ENCODE measurements around the gene ACADS. TPM values are rescaled to one million over a fixed set of nuclear protein-coding genes. Genes with fewer than 3 reads are reported as not detected.

Gene ACADS
- total and polyA plus RNA-seq, 8 donors: 15.2 to 59.2 (median 20.9) TPM

GRCh38 chr12:120748242-120748641 is 22.6 kb downstream of the ACADS start:
- FAIRE-seq: no peak
- Histone ChIP-seq H3K4me3 (no peak overlapping the region), H3K27me3 (no peaks in the 10 kb centered on the region), H3K4me1 (no peaks in the 10 kb centered on the region), H3K27ac (no peak overlapping the region), H3K36me3 (no peaks in the 10 kb centered on the region), H3K9me3 (no peaks in the 10 kb centered on the region)
- TF ChIP-seq, protein P1, sequence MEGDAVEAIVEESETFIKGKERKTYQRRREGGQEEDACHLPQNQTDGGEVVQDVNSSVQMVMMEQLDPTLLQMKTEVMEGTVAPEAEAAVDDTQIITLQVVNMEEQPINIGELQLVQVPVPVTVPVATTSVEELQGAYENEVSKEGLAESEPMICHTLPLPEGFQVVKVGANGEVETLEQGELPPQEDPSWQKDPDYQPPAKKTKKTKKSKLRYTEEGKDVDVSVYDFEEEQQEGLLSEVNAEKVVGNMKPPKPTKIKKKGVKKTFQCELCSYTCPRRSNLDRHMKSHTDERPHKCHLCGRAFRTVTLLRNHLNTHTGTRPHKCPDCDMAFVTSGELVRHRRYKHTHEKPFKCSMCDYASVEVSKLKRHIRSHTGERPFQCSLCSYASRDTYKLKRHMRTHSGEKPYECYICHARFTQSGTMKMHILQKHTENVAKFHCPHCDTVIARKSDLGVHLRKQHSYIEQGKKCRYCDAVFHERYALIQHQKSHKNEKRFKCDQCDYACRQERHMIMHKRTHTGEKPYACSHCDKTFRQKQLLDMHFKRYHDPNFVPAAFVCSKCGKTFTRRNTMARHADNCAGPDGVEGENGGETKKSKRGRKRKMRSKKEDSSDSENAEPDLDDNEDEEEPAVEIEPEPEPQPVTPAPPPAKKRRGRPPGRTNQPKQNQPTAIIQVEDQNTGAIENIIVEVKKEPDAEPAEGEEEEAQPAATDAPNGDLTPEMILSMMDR (IDR thresholded peaks at IDR 0.05): no peak
- intact Hi-C loops (cut with DNase I): no loop called here
- ATAC-seq: no peak
- WGBS, 2 donors: 86 to 91% methylated on average over 7 of the region's 7 CpGs
- no peak for DNase-seq

GRCh38 chr12:120749256-120749655 is 23.6 kb downstream of the ACADS start:
- H3K36me3 ChIP-seq: no peaks in the 10 kb centered on the region
- H3K4me1 ChIP-seq: no peaks in the 10 kb centered on the region
- FAIRE-seq (no peak), ATAC-seq (no peak), DNase-seq (no peak)
- no peaks in the 10 kb centered on the region for H3K27me3 ChIP-seq
- 75% methylated on average over 5 of the region's 5 CpGs for WGBS, 2 donors
- TF ChIP-seq, protein P1 (IDR thresholded peaks at IDR 0.05): no peak
- intact Hi-C loops (cut with DNase I): no loop called here
- H3K27ac ChIP-seq: no peak overlapping the region
- no peaks in the 10 kb centered on the region for H3K9me3 ChIP-seq
- H3K4me3 ChIP-seq: no peak overlapping the region

- Histone ChIP-seq H3K9me3 (no peaks in the 10 kb centered on the region), H3K4me3 (no peak overlapping the region), H3K4me1 (no peaks in the 10 kb centered on the region), H3K27me3 (no peaks in the 10 kb centered on the region), H3K36me3 (no peaks in the 10 kb centered on the region), H3K27ac (no peak overlapping the region)
- intact Hi-C loops (cut with DNase I): no loop called here
- no peak for FAIRE-seq
- TF ChIP-seq, protein P1 (IDR thresholded peaks at IDR 0.05): no peak
- 96 to 100% methylated on average over 5 of the region's 5 CpGs for WGBS, 2 donors
- DNase-seq: no peak
- ATAC-seq: no peak
These were observed 25.2 kb downstream of the ACADS start for GRCh38 chr12:120750806-120751205.

GRCh38 chr12:120751389-120751788 is 25.8 kb downstream of the ACADS start:
- intact Hi-C loops (cut with DNase I): no loop called here

GRCh38 chr12:120754792-120755191 is 29.2 kb downstream of the ACADS start:
- TF ChIP-seq, protein P1 (IDR thresholded peaks at IDR 0.05): no peak
- intact Hi-C loops (cut with DNase I): no loop called here
- FAIRE-seq: no peak
- Histone ChIP-seq H3K27me3 (no peaks in the 10 kb centered on the region), H3K27ac (no peak overlapping the region), H3K9me3 (no peaks in the 10 kb centered on the region), H3K36me3 (no peaks in the 10 kb centered on the region), H3K4me3 (no peak overlapping the region), H3K4me1 (no peaks in the 10 kb centered on the region)
- DNase-seq: no peak
- no peak for ATAC-seq

More at GRCh38 chr12:120751389-120751788, 25.8 kb downstream of the ACADS start:
- no peak for ATAC-seq
- DNase-seq: no peak
- H3K27ac ChIP-seq: no peak overlapping the region
- H3K4me3 ChIP-seq: no peak overlapping the region
- no peak for FAIRE-seq
- 96% methylated on average over 9 of the region's 9 CpGs for WGBS, 2 donors
- no peaks in the 10 kb centered on the region for H3K36me3 ChIP-seq
- H3K9me3 ChIP-seq: no peaks in the 10 kb centered on the region
- H3K27me3 ChIP-seq: no peaks in the 10 kb centered on the region
- TF ChIP-seq, protein P1 (IDR thresholded peaks at IDR 0.05): no peak
- H3K4me1 ChIP-seq: no peaks in the 10 kb centered on the region

Measured in pancreas (tissue), 10 donors.